AG10803 (cell line): ENCODE results near the gene GCK.
A peak's percentile ranks its signal among the peaks of the same experiment; 100 is the strongest.

Source experiments
- DNase-seq: peaks from one replicate; pipeline ENCODE4 v3.0.0; 2010; ENCODE audit warnings: low read depth
- H3K4me3 ChIP-seq: 2 replicates; pipeline ENCODE4 v1.5.1; 2011; ENCODE audit warnings: mild to moderate bottlenecking, low read length, control low read depth
- CTCF ChIP-seq: conservative IDR thresholded peaks from 2 replicates; pipeline ENCODE4 v1.5.1; 2011; ENCODE audit warnings: mild to moderate bottlenecking, low read length, control low read depth, inconsistent platforms

The GCK gene

GRCh38 chr7:44121761-44122420, 67.3 kb downstream of the GCK start:
- no peak for DNase-seq
- no peak for TF ChIP-seq CTCF
- H3K4me3 ChIP-seq = peak overlapping the region; percentile 66; the same call in 1 of the 2 replicates

DNA sequence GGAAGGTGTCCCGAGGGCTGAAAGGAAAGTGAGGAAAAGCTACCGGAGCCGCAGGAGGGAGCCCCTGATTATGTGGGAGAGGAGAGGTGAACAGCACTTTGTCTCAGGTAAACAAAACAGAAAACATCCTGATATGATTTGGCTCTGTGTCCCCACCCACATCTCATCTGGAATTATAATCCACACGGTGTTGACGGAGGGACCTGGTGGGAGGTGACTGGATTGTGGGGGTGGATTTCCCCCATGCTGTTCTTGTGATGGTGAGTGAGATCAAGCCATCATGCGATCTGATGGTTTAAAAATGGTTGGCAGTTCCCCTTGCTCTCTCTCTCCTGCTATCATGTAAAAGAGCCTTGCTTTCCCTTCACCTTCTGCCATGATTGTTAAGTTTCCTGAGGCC, 68.8 kb downstream of the GCK start:
- H3K4me3 ChIP-seq = no peak overlapping the region
- no peak for DNase-seq
- no peak for TF ChIP-seq CTCF

DNA sequence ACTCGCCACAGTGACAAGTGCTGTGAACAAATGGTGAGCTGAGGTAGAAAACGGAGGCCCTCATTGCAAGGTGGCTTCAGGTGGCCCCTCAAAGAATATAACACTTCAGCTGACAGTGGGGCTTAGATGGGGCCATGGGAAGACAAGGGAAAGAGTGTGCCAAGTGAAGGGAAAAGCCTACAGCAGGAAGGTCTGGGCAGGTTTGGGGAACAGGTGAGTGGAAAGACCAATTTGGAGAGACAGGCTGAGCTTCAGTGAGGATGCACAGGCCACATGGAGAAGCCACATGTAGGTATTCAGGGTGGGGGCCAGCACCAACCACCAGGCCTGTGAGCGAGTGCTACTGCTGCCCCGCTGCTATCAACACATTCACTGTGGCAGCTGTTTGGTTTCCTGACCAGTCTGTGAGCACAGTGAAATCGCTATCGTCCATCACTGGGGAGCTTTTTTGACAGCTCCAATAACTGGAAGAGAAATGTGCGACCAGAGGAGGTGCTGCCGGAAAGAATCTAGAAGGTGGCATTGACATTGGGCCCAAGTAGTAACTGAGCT, 69.3 kb downstream of the GCK start:
- H3K4me3 ChIP-seq = no peak overlapping the region
- no peak for TF ChIP-seq CTCF
- no peak for DNase-seq

DNA sequence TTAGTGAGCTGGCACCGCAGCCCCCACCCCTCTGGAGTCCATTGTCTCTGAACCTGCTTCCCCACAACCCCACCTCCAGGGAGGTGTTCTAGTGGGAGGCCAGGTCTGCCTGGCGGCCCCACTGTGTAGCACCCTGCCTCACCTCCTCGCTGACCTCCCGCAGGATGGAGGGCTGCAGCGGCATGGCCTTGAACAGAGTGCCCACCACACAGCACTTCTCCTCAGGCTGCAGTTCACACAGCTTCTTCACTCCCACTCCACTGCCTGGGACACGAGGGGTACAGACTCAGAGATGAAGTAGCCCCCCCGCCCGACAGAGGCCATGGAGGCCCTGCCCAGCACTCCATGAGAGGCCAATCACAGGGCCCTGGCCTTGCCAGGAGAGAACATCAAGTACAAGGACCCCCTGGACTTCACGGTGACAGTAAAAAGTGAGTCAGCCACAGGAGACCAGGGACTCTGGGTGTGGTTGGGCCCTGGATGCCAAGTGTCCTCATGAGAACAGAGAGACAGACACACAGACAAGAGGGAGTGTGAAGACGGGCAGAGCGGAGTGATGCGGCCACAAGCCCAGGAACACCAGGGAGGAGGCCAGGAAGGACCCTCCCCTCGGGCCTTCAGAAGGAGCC, 71.3 kb downstream of the GCK start:
- no peak for DNase-seq
- TF ChIP-seq CTCF = no peak
- H3K4me3 ChIP-seq = no peak overlapping the region

- H3K4me3 ChIP-seq = no peak overlapping the region
- no peak for TF ChIP-seq CTCF
- DNase-seq = no peak
These were observed 72.2 kb downstream of the GCK start for GRCh38 chr7:44116789-44117666.

- no peak for DNase-seq
- no peak for TF ChIP-seq CTCF
- H3K4me3 ChIP-seq = no peak overlapping the region
These were observed 73.0 kb downstream of the GCK start for GRCh38 chr7:44116087-44116788.
